HepG2 (cell line): ENCODE measurements around the gene ABCB4. TPM values are rescaled to one million over a fixed set of nuclear protein-coding genes. Genes with fewer than 3 reads are reported as not detected.

Source experiments
- FOXC1 ChIP-seq: sonication (generic); formaldehyde crosslinking; IDR thresholded peaks from 2 replicates; pipeline ENCODE4 v1.8.0; 2022; ENCODE audit warnings: mild to moderate bottlenecking, missing genetic modification reagents, borderline replicate concordance
- FOXJ3 ChIP-seq: sonication (generic); formaldehyde crosslinking; IDR thresholded peaks from 2 replicates; pipeline ENCODE4 v1.4.0; 2020; ENCODE audit warnings: missing genetic modification reagents, mild to moderate bottlenecking, borderline replicate concordance
- HNRNPLL ChIP-seq: fragments of 200-400 bp; formaldehyde crosslinking; IDR thresholded peaks from 2 replicates; pipeline ENCODE4 v1.6.1; 2017; ENCODE audit warnings: mild to moderate bottlenecking, low read depth, low read length; ENCODE audit not compliant: poor library complexity, severe bottlenecking
- HNRNPUL1 ChIP-seq: fragments of 200-400 bp; formaldehyde crosslinking; IDR thresholded peaks from 2 replicates; pipeline ENCODE4 v1.6.1; 2017; ENCODE audit warnings: low read depth, mild to moderate bottlenecking, low read length, moderate library complexity
- HOXA3 ChIP-seq: sonication (generic); formaldehyde crosslinking; IDR thresholded peaks from 2 replicates; pipeline ENCODE4 v1.5.0; 2020; ENCODE audit warnings: missing genetic modification reagents
- KDM5B ChIP-seq: sonication (generic); formaldehyde crosslinking; IDR thresholded peaks from 2 replicates; pipeline ENCODE4 v1.4.0; 2020; ENCODE audit warnings: missing genetic modification reagents, mild to moderate bottlenecking, borderline replicate concordance
- REPIN1 ChIP-seq: sonication (generic); formaldehyde crosslinking; IDR thresholded peaks from 2 replicates; pipeline ENCODE4 v1.8.0; 2022; ENCODE audit warnings: missing genetic modification reagents, low read depth, mild to moderate bottlenecking, borderline replicate concordance
- SIX1 ChIP-seq: sonication (generic); formaldehyde crosslinking; IDR thresholded peaks from 2 replicates; pipeline ENCODE4 v1.4.0; 2020; ENCODE audit warnings: missing genetic modification reagents, borderline replicate concordance
- TBP ChIP-seq: sonication (generic); formaldehyde crosslinking; IDR thresholded peaks from 2 replicates; pipeline ENCODE4 v1.5.0; 2020; ENCODE audit warnings: missing genetic modification reagents
- YEATS4 ChIP-seq: sonication (generic); formaldehyde crosslinking; IDR thresholded peaks from 2 replicates; pipeline ENCODE4 v1.4.0; 2020; ENCODE audit warnings: missing genetic modification reagents, borderline replicate concordance
- ZBTB1 ChIP-seq: sonication (generic); formaldehyde crosslinking; IDR thresholded peaks from 2 replicates; pipeline ENCODE4 v1.4.0; 2020; ENCODE audit warnings: missing genetic modification reagents, borderline replicate concordance
- ZBTB3 ChIP-seq: sonication (generic); formaldehyde crosslinking; IDR thresholded peaks from 2 replicates; pipeline ENCODE4 v1.4.0; 2020; ENCODE audit warnings: low read depth, mild to moderate bottlenecking, moderate library complexity, missing genetic modification reagents, borderline replicate concordance
- ZNF501 ChIP-seq: sonication (generic); formaldehyde crosslinking; IDR thresholded peaks from 2 replicates; pipeline ENCODE4 v1.5.1; 2020; ENCODE audit warnings: mild to moderate bottlenecking, moderate library complexity, missing genetic modification reagents
- ZNF616 ChIP-seq: sonication (generic); formaldehyde crosslinking; IDR thresholded peaks from 2 replicates; pipeline ENCODE4 v1.5.0; 2020; ENCODE audit warnings: low read depth, mild to moderate bottlenecking, missing genetic modification reagents
- ZNF75D ChIP-seq: sonication (generic); formaldehyde crosslinking; IDR thresholded peaks from 2 replicates; pipeline ENCODE4 v1.8.1; 2023; ENCODE audit warnings: missing genetic modification reagents, mild to moderate bottlenecking, borderline replicate concordance
- ZNF775 ChIP-seq: sonication (generic); formaldehyde crosslinking; IDR thresholded peaks from 2 replicates; pipeline ENCODE4 v1.4.0; 2020; ENCODE audit warnings: missing genetic modification reagents, mild to moderate bottlenecking, moderate library complexity, borderline replicate concordance
- ZNF780A ChIP-seq: sonication (generic); formaldehyde crosslinking; IDR thresholded peaks from 2 replicates; pipeline ENCODE4 v1.8.0; 2022; ENCODE audit warnings: mild to moderate bottlenecking, missing genetic modification reagents, moderate library complexity
- polyA plus RNA-seq, 8 experiments: library from polyadenylated mRNA; depleted of rRNA in 3 of 8; stranded (reverse) in 7 of 8; unstranded in 1 of 8; fragments of >200 nt; fragmentation: Illumina TruSeq in 4 of 8; extraction: Trizol in 4 of 8; gene quantifications; 2 replicates each; pipeline versions ENCODE4 v1.2.1 to v1.2.3, GENCODE V29; 2011 to 2016; ENCODE audit warnings: low read depth in 4 of 8, missing spikeins in 1 of 8, mixed read lengths in 1 of 8; ENCODE audit not compliant: insufficient read depth in 1 of 8
- total RNA-seq, 5 experiments: library from RNA; depleted of rRNA; stranded (reverse); fragments of >200 nt; fragmentation: Illumina TruSeq; extraction: Trizol; gene quantifications; 2 replicates each; pipeline ENCODE4 v1.2.3, GENCODE V29; 2016; ENCODE audit warnings: low read depth in 1 of 5
- TF ChIP-seq, protein P1 (sequence below): sonication (generic); formaldehyde crosslinking; IDR thresholded peaks from 2 replicates; pipeline ENCODE4 v1.4.0; 2020; ENCODE audit warnings: mild to moderate bottlenecking, low read depth, missing genetic modification reagents
- TF ChIP-seq, protein P2 (sequence below): sonication (generic); formaldehyde crosslinking; IDR thresholded peaks from 2 replicates; pipeline ENCODE4 v1.4.0; 2020; ENCODE audit warnings: missing genetic modification reagents, mild to moderate bottlenecking, borderline replicate concordance
- TF ChIP-seq, protein P3 (sequence below): sonication (generic); formaldehyde crosslinking; IDR thresholded peaks from 2 replicates; pipeline ENCODE4 v1.8.0; 2022; ENCODE audit warnings: low read depth, missing genetic modification reagents
- TF ChIP-seq, protein P4 (sequence below): IDR thresholded peaks from 2 replicates; pipeline ENCODE4 v1.6.1; 2018; ENCODE audit warnings: missing genetic modification reagents, mild to moderate bottlenecking, missing compliant biosample characterization
- TF ChIP-seq, protein P5 (sequence below): sonication (generic); formaldehyde crosslinking; conservative IDR thresholded peaks from 2 replicates; pipeline ENCODE4 v1.5.0; 2020; ENCODE audit warnings: missing genetic modification reagents

Gene ABCB4
- total and polyA plus RNA-seq, 2 of the 13 experiments (the other 11 are each of a cell fraction or from before 2014, with no cell fraction given) = 18.0 to 32.4 TPM

DNA sequence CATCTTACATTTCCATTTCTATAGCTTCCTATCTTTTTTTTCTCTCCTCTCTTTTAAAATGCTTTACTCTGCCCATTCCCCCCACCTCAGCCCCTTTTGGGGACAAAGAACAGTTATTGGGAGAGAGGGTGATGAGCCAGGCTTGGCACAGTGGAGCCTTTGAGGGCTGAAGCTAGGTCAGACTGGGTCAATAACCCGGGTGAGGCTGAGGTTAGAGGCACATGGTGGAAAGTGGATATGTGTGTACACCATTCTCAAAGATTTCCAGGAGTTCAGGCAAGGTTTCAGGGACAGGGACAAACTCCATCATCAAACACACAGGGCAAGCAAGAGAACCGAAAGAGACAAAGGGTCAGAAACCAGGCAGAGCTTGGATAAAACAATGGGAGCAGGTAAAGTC lies 11.5 kb downstream of the ABCB4 start (continued):
- TF ChIP-seq, protein P1, sequence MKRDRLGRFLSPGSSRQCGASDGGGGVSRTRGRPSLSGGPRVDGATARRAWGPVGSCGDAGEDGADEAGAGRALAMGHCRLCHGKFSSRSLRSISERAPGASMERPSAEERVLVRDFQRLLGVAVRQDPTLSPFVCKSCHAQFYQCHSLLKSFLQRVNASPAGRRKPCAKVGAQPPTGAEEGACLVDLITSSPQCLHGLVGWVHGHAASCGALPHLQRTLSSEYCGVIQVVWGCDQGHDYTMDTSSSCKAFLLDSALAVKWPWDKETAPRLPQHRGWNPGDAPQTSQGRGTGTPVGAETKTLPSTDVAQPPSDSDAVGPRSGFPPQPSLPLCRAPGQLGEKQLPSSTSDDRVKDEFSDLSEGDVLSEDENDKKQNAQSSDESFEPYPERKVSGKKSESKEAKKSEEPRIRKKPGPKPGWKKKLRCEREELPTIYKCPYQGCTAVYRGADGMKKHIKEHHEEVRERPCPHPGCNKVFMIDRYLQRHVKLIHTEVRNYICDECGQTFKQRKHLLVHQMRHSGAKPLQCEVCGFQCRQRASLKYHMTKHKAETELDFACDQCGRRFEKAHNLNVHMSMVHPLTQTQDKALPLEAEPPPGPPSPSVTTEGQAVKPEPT (CRISPR knock-in tag) = no peak
- TF ChIP-seq REPIN1 (peak; percentile 74; the same call in 1 of the 2 replicates), FOXC1 (no peak), HNRNPLL (no peak), HNRNPUL1 (no peak), FOXJ3 (CRISPR knock-in tag) (peak; percentile 80), KDM5B (CRISPR knock-in tag) (no peak), ZNF75D (CRISPR knock-in tag) (no peak), YEATS4 (CRISPR knock-in tag) (0 out of 2 replicates have a peak, but pooled peaks have one; percentile 48), HOXA3 (peak; percentile 80), ZBTB1 (CRISPR knock-in tag) (no peak), ZNF780A (CRISPR knock-in tag) (no peak), ZNF775 (no peak), ZNF501 (CRISPR knock-in tag) (peak; percentile 59), TBP (CRISPR knock-in tag) (no peak), ZNF616 (CRISPR knock-in tag) (no peak), ZBTB3 (CRISPR knock-in tag) (no peak), SIX1 (CRISPR knock-in tag) (peak; percentile 82; the same call in 1 of the 2 replicates)
- TF ChIP-seq, protein P2, sequence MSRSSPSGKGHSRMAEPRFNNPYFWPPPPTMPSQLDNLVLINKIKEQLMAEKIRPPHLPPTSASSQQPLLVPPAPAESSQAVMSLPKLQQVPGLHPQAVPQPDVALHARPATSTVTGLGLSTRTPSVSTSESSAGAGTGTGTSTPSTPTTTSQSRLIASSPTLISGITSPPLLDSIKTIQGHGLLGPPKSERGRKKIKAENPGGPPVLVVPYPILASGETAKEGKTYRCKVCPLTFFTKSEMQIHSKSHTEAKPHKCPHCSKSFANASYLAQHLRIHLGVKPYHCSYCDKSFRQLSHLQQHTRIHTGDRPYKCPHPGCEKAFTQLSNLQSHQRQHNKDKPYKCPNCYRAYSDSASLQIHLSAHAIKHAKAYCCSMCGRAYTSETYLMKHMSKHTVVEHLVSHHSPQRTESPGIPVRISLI (CRISPR knock-in tag) = peak; percentile 60; the same call in 1 of the 2 replicates
- TF ChIP-seq, protein P3, sequence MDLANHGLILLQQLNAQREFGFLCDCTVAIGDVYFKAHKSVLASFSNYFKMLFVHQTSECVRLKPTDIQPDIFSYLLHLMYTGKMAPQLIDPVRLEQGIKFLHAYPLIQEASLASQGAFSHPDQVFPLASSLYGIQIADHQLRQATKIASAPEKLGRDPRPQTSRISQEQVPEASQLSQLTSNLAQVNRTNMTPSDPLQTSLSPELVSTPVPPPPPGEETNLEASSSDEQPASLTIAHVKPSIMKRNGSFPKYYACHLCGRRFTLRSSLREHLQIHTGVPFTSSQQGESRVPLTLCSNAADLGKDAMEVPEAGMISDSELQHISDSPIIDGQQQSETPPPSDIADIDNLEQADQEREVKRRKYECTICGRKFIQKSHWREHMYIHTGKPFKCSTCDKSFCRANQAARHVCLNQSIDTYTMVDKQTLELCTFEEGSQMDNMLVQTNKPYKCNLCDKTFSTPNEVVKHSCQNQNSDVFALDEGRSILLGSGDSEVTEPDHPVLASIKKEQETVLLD (CRISPR knock-in tag) = no peak
- TF ChIP-seq, protein P4, sequence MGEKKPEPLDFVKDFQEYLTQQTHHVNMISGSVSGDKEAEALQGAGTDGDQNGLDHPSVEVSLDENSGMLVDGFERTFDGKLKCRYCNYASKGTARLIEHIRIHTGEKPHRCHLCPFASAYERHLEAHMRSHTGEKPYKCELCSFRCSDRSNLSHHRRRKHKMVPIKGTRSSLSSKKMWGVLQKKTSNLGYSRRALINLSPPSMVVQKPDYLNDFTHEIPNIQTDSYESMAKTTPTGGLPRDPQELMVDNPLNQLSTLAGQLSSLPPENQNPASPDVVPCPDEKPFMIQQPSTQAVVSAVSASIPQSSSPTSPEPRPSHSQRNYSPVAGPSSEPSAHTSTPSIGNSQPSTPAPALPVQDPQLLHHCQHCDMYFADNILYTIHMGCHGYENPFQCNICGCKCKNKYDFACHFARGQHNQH (CRISPR knock-in tag) = peak; percentile 30; the same call in 1 of the 2 replicates
- TF ChIP-seq, protein P5, sequence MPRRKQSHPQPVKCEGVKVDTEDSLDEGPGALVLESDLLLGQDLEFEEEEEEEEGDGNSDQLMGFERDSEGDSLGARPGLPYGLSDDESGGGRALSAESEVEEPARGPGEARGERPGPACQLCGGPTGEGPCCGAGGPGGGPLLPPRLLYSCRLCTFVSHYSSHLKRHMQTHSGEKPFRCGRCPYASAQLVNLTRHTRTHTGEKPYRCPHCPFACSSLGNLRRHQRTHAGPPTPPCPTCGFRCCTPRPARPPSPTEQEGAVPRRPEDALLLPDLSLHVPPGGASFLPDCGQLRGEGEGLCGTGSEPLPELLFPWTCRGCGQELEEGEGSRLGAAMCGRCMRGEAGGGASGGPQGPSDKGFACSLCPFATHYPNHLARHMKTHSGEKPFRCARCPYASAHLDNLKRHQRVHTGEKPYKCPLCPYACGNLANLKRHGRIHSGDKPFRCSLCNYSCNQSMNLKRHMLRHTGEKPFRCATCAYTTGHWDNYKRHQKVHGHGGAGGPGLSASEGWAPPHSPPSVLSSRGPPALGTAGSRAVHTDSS = no peak
